ENCODE data around the gene ANKRD28. TPM values are rescaled to one million over a fixed set of nuclear protein-coding genes. Genes with fewer than 3 reads are reported as not detected.

ANKRD28 gene
- total RNA-seq, 1 experiment from 2014 or later: 53.0 TPM

DNA sequence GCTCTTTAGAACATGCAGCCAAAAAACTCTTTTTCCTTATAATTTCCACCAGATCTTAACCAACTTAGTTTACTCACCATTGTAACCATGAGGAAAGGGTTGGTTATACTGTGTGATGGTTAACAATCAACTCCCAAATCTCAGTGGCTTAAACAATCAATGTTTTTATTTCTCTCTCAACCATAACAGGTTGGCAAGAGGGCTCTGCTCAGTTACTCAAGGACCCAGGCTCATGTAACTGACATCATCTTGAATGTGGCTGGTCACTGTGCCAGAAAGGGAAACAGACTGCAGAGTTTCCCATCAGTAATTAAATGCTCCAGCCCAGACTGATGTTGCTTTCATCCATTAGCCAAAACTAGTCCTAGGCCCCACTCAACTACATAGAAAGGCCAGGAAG lies 69.0 kb downstream of the ANKRD28 start:
- no peaks in the 10 kb centered on the region for H3K4me1 ChIP-seq (ENCODE audit: insufficient read depth, low read length)
- DNase-seq (no peak), ATAC-seq (no peak)
- intact Hi-C loops (cut with micrococcal nuclease): no loop called here
- H3K4me3 ChIP-seq (ENCODE audit: low read length): no peak overlapping the region
- no peaks in the 10 kb centered on the region for H3K27me3 ChIP-seq (ENCODE audit: low read length)
- H3K9me3 ChIP-seq (ENCODE audit: low read length): no peaks in the 10 kb centered on the region
- H2AFZ ChIP-seq (ENCODE audit: low read length): no peak overlapping the region
- H3K4me2 ChIP-seq (ENCODE audit: low read length): no peak overlapping the region
- TF ChIP-seq EZH2phosphoT487 (IDR thresholded peaks at IDR 0.05; ENCODE audit: borderline replicate concordance, low read length): no peak
- no peak for TF ChIP-seq EZH2 (IDR thresholded peaks at IDR 0.05; ENCODE audit: low read length, unreplicated experiment)
- TF ChIP-seq, protein P1, sequence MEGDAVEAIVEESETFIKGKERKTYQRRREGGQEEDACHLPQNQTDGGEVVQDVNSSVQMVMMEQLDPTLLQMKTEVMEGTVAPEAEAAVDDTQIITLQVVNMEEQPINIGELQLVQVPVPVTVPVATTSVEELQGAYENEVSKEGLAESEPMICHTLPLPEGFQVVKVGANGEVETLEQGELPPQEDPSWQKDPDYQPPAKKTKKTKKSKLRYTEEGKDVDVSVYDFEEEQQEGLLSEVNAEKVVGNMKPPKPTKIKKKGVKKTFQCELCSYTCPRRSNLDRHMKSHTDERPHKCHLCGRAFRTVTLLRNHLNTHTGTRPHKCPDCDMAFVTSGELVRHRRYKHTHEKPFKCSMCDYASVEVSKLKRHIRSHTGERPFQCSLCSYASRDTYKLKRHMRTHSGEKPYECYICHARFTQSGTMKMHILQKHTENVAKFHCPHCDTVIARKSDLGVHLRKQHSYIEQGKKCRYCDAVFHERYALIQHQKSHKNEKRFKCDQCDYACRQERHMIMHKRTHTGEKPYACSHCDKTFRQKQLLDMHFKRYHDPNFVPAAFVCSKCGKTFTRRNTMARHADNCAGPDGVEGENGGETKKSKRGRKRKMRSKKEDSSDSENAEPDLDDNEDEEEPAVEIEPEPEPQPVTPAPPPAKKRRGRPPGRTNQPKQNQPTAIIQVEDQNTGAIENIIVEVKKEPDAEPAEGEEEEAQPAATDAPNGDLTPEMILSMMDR (conservative IDR thresholded peaks at IDR 0.05; ENCODE audit: low read depth, low read length): no peak
- no peaks in the 10 kb centered on the region for H3K79me2 ChIP-seq (ENCODE audit: low read length)
- BruUV-seq (replicated peaks): no TSS peak
- H3K27ac ChIP-seq (ENCODE audit: low read length): no peak overlapping the region
- POLR2A ChIA-PET (ENCODE audit: unreplicated experiment): no interaction called here
- CTCF ChIA-PET: no interaction called here
- H3K36me3 ChIP-seq (ENCODE audit: low read depth, low read length): peaks cover 15% of the 10 kb centered on the region
- no peaks in the 10 kb centered on the region for H4K20me1 ChIP-seq (ENCODE audit: low read length)
- no peaks in the 10 kb centered on the region for H3F3A ChIP-seq (ENCODE audit: low read length, unreplicated experiment)
- no peak overlapping the region for H3K9ac ChIP-seq (ENCODE audit: low read length)
- H3K9me2 ChIP-seq (replicated peaks; ENCODE audit: low read length): no peaks in the 10 kb centered on the region

DNA sequence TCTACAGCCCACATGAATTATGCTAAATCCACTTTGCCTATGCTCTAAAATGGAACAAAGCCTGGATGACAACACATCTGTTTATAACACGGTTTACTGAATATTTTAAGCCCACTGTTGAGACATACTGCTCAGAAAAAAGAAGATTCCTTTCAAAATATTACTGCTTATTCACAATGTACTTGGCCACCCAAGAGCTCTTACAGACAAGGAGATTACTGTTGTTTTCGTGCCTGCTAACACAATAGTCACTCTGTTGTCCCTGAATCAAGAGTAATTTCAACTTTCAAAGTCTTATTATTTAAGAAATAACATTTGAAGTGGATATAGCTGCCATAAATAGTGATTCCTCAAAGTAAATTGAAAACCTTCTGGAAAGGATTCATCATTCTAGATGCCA lies 70.9 kb downstream of the ANKRD28 start:
- H3K36me3 ChIP-seq (ENCODE audit: low read depth, low read length): peaks cover 24% of the 10 kb centered on the region
- H3F3A ChIP-seq (ENCODE audit: low read length, unreplicated experiment): no peaks in the 10 kb centered on the region
- H3K9me3 ChIP-seq (ENCODE audit: low read length): no peaks in the 10 kb centered on the region
- H3K4me1 ChIP-seq (ENCODE audit: insufficient read depth, low read length): no peaks in the 10 kb centered on the region
- no peak overlapping the region for H3K4me3 ChIP-seq (ENCODE audit: low read length)
- DNase-seq: no peak
- intact Hi-C loops (cut with micrococcal nuclease): no loop called here
- no peak overlapping the region for H3K27ac ChIP-seq (ENCODE audit: low read length)
- H3K9me2 ChIP-seq (replicated peaks; ENCODE audit: low read length): no peaks in the 10 kb centered on the region
- BruUV-seq (replicated peaks): no TSS peak
- CTCF ChIA-PET: no interaction called here
- TF ChIP-seq EZH2phosphoT487 (IDR thresholded peaks at IDR 0.05; ENCODE audit: borderline replicate concordance, low read length) (no peak), EZH2 (IDR thresholded peaks at IDR 0.05; ENCODE audit: low read length, unreplicated experiment) (no peak)
- TF ChIP-seq, protein P1 (conservative IDR thresholded peaks at IDR 0.05; ENCODE audit: low read depth, low read length): no peak
- ATAC-seq: no peak
- no peak overlapping the region for H2AFZ ChIP-seq (ENCODE audit: low read length)
- no peaks in the 10 kb centered on the region for H4K20me1 ChIP-seq (ENCODE audit: low read length)
- POLR2A ChIA-PET (ENCODE audit: unreplicated experiment): no interaction called here
- H3K4me2 ChIP-seq (ENCODE audit: low read length): no peak overlapping the region
- H3K9ac ChIP-seq (ENCODE audit: low read length): no peak overlapping the region
- no peaks in the 10 kb centered on the region for H3K79me2 ChIP-seq (ENCODE audit: low read length)
- H3K27me3 ChIP-seq (ENCODE audit: low read length): no peaks in the 10 kb centered on the region

- CTCF ChIA-PET: interaction anchor here (0.6 kb wide), 1 partner anchor 86 kb away, joined by 3 read pairs; no protein-coding TSS in a partner anchor
- no peak for TF ChIP-seq EZH2phosphoT487 (IDR thresholded peaks at IDR 0.05; ENCODE audit: borderline replicate concordance, low read length)
- no peak for TF ChIP-seq EZH2 (IDR thresholded peaks at IDR 0.05; ENCODE audit: low read length, unreplicated experiment)
- TF ChIP-seq, protein P1 (conservative IDR thresholded peaks at IDR 0.05; ENCODE audit: low read depth, low read length): no peak
- H3K27ac ChIP-seq (ENCODE audit: low read length): no peak overlapping the region
These were observed 71.7 kb downstream of the ANKRD28 start for GRCh38 chr3:15726043-15726442.

More at GRCh38 chr3:15726043-15726442, 71.7 kb downstream of the ANKRD28 start:
- H4K20me1 ChIP-seq (ENCODE audit: low read length): no peaks in the 10 kb centered on the region
- H3K4me2 ChIP-seq (ENCODE audit: low read length): no peak overlapping the region
- H3F3A ChIP-seq (ENCODE audit: low read length, unreplicated experiment): no peaks in the 10 kb centered on the region
- H3K27me3 ChIP-seq (ENCODE audit: low read length): no peaks in the 10 kb centered on the region
- H3K9me3 ChIP-seq (ENCODE audit: low read length): no peaks in the 10 kb centered on the region
- peaks cover 25% of the 10 kb centered on the region for H3K36me3 ChIP-seq (ENCODE audit: low read depth, low read length)
- no TSS peak for BruUV-seq (replicated peaks)
- no peak for ATAC-seq
- intact Hi-C loops (cut with micrococcal nuclease): no loop called here
- H3K79me2 ChIP-seq (ENCODE audit: low read length): no peaks in the 10 kb centered on the region
- DNase-seq: no peak
- no peaks in the 10 kb centered on the region for H3K4me1 ChIP-seq (ENCODE audit: insufficient read depth, low read length)
- no peak overlapping the region for H2AFZ ChIP-seq (ENCODE audit: low read length)
- no peaks in the 10 kb centered on the region for H3K9me2 ChIP-seq (replicated peaks; ENCODE audit: low read length)
- H3K4me3 ChIP-seq (ENCODE audit: low read length): no peak overlapping the region
- POLR2A ChIA-PET (ENCODE audit: unreplicated experiment): no interaction called here
- H3K9ac ChIP-seq (ENCODE audit: low read length): no peak overlapping the region

All from PC-3 (cell line).